Sigmoid colon (tissue), 7 donors: ENCODE results near the gene NOL9. TPM values are rescaled to one million over a fixed set of nuclear protein-coding genes. Genes with fewer than 3 reads are reported as not detected.
A peak's percentile ranks its signal among the peaks of the same experiment; 100 is the strongest.

Experiments used
- DNase-seq: peaks from one replicate; pipeline ENCODE4 v3.0.0-alpha.2; 2019
- H3K27ac ChIP-seq, 4 donors: fragments of 200-600 bp; sonication (generic); one replicate each; pipeline ENCODE4 v1.5.1; 2016 to 2019; ENCODE audit warnings: mild to moderate bottlenecking in 1 of 4
- H3K27me3 ChIP-seq, 3 donors: fragments of 200-600 bp; sonication (generic); one replicate each; pipeline ENCODE4 v1.5.1; 2019; ENCODE audit warnings: mild to moderate bottlenecking in 1 of 3
- H3K36me3 ChIP-seq, 4 donors: fragments of 200-600 bp; sonication (generic); one replicate each; pipeline ENCODE4 v1.5.1; 2016 to 2019
- H3K4me1 ChIP-seq, 4 donors: fragments of 200-600 bp; sonication (generic); one replicate each; pipeline ENCODE4 v1.5.1; 2017 to 2019
- H3K4me3 ChIP-seq, 4 donors: fragments of 200-600 bp; sonication (generic); one replicate each; pipeline ENCODE4 v1.5.1; 2017 to 2019; ENCODE audit warnings: mild to moderate bottlenecking in 2 of 4, moderate library complexity in 1 of 4
- H3K9me3 ChIP-seq, 4 donors: fragments of 200-600 bp in 3 of 4; sonication (generic) in 3 of 4; one replicate each; pipeline versions ENCODE4 v1.5.1 to v1.6.1; 2013 to 2019
- CTCF ChIP-seq, 4 experiments: fragments of 450-650 bp in 3 of 4; fragments of 200-600 bp in 1 of 4; IDR thresholded peaks; one replicate each; pipeline ENCODE4 v1.5.1; 2016 to 2019; ENCODE audit warnings: antibody characterized with exemption in 4 of 4, mild to moderate bottlenecking in 3 of 4, moderate library complexity in 2 of 4
- EP300 ChIP-seq, 4 donors: sonication (generic); formaldehyde crosslinking; IDR thresholded peaks; one replicate each; pipeline ENCODE4 v1.6.1; 2017; ENCODE audit warnings: antibody characterized with exemption in 4 of 4
- POLR2A ChIP-seq, 2 donors: fragments of 450-650 bp; IDR thresholded peaks; one replicate each; pipeline ENCODE4 v1.6.1; 2016; ENCODE audit warnings: antibody characterized with exemption in 2 of 2, mild to moderate bottlenecking in 2 of 2, moderate library complexity in 2 of 2
- POLR2AphosphoS5 ChIP-seq, 4 donors: sonication (generic); formaldehyde crosslinking; IDR thresholded peaks; one replicate each; pipeline ENCODE4 v1.6.1; 2017; ENCODE audit warnings: antibody characterized with exemption in 4 of 4
- WGBS, 2 donors: extraction: QIAGEN DNeasy Blood & Tissue Kit; methylation state at CpG; one replicate each; pipeline ENCODE4 v1.1.7; 2013; 5-methylcytosine and 5-hydroxymethylcytosine counted together
- intact Hi-C: fragments of 100-400 bp; cut with DNase I; formaldehyde crosslinking; loops from one replicate; pipeline ENCODE4 v1.15.1; 2023
- polyA plus RNA-seq, 3 donors: library from polyadenylated mRNA; stranded (reverse); fragments of 200-250 nt; gene quantifications; one replicate each; pipeline ENCODE4 v1.2.3, GENCODE V29; 2013
- total RNA-seq, 4 donors: library from RNA; depleted of rRNA; stranded (reverse); fragments of >200 nt; gene quantifications; one replicate each; pipeline ENCODE4 v1.1.0, GENCODE V29; 2016
- donor health status: healthy with polysubstance abuse.
- donor health status: Bipolar disorder and iron deficiency.
- donor health status: healthy.

Gene NOL9
- total and polyA plus RNA-seq, 7 donors: 1.2 to 29.6 (median 17.3) TPM

GRCh38 chr1:6586404-6586816 lies 32.1 kb upstream of the NOL9 start:
- Histone ChIP-seq H3K27ac (peak overlapping the region; percentile 48 to 62 (median 60)), H3K4me1 (peaks cover 0 to 48% (median 44%) of the 10 kb centered on the region in 4 donors), H3K27me3 (no peaks in the 10 kb centered on the region), H3K9me3 (no peaks in the 10 kb centered on the region), H3K4me3 (no peak overlapping the region), H3K36me3 (peaks cover 12 to 38% (median 28%) of the 10 kb centered on the region in 4 donors)
- intact Hi-C loops: no loop called here
- peak; percentile 78 for DNase-seq
- TF ChIP-seq POLR2AphosphoS5 (IDR thresholded peaks at IDR 0.05) (no peak), CTCF (IDR thresholded peaks at IDR 0.05) (no peak), POLR2A (IDR thresholded peaks at IDR 0.05) (no peak), EP300 (IDR thresholded peaks at IDR 0.05) (no peak)
- 91 to 92% methylated on average over 11 of the region's 11 CpGs for WGBS, 2 donors

- H3K36me3 ChIP-seq: peaks cover 12 to 33% (median 25%) of the 10 kb centered on the region in 4 donors
- peaks cover 0 to 52% (median 48%) of the 10 kb centered on the region in 4 donors for H3K4me1 ChIP-seq
- 95% methylated on average over 7 of the region's 7 CpGs for WGBS, 2 donors
- H3K27me3 ChIP-seq: no peaks in the 10 kb centered on the region
- intact Hi-C loops: no loop called here
- TF ChIP-seq POLR2A (IDR thresholded peaks at IDR 0.05): no peak
- TF ChIP-seq POLR2AphosphoS5 (IDR thresholded peaks at IDR 0.05): no peak
- TF ChIP-seq EP300 (IDR thresholded peaks at IDR 0.05): no peak
- no peak overlapping the region for H3K4me3 ChIP-seq
- no peaks in the 10 kb centered on the region for H3K9me3 ChIP-seq
- no peak for DNase-seq
- H3K27ac ChIP-seq: peak overlapping the region in 3 of 4 donors; percentile 59 to 62 (median 62)
These were observed 31.5 kb upstream of the NOL9 start for GRCh38 chr1:6585841-6586240.

- H3K27ac ChIP-seq: peak overlapping the region in 2 of 4 donors; percentile 59 to 62
- no peaks in the 10 kb centered on the region for H3K9me3 ChIP-seq
- no peak for DNase-seq
- intact Hi-C loops: no loop called here
- H3K4me1 ChIP-seq: peaks cover 0 to 59% (median 54%) of the 10 kb centered on the region in 4 donors
- no peaks in the 10 kb centered on the region for H3K27me3 ChIP-seq
- peaks cover 8 to 27% (median 21%) of the 10 kb centered on the region in 4 donors for H3K36me3 ChIP-seq
- TF ChIP-seq EP300 (IDR thresholded peaks at IDR 0.05) (no peak), POLR2AphosphoS5 (IDR thresholded peaks at IDR 0.05) (peak in 1 of 4 donors; percentile 6)
- H3K4me3 ChIP-seq: no peak overlapping the region
- 89 to 91% methylated on average over 12 of the region's 12 CpGs for WGBS, 2 donors
These were observed 30.9 kb upstream of the NOL9 start for GRCh38 chr1:6585081-6585722.

- no peak overlapping the region for H3K4me3 ChIP-seq
- H3K27me3 ChIP-seq: no peaks in the 10 kb centered on the region
- H3K9me3 ChIP-seq: no peaks in the 10 kb centered on the region
- whole genome bisulfite sequencing, 2 donors: 84 to 86% methylated on average over 21 of the region's 21 CpGs
- H3K27ac ChIP-seq: no peak overlapping the region
- peaks cover 0 to 56% (median 54%) of the 10 kb centered on the region in 4 donors for H3K4me1 ChIP-seq
- intact Hi-C loops: loop anchor here (5.0 kb wide), 2 partner anchors 43 to 118 kb away; partner anchors contain the start of gene DNAJC11
- TF ChIP-seq POLR2AphosphoS5 (IDR thresholded peaks at IDR 0.05) (peak in 2 of 4 donors; percentile 3 to 27), CTCF (IDR thresholded peaks at IDR 0.05) (no peak), POLR2A (IDR thresholded peaks at IDR 0.05) (no peak), EP300 (IDR thresholded peaks at IDR 0.05) (no peak)
- no peak for DNase-seq
- H3K36me3 ChIP-seq: peaks cover 8 to 19% (median 14%) of the 10 kb centered on the region in 4 donors
These were observed 30.1 kb upstream of the NOL9 start for GRCh38 chr1:6584126-6585080.

GRCh38 chr1:6582370-6582769 lies 28.1 kb upstream of the NOL9 start:
- intact Hi-C loops: loop anchor here (5.0 kb wide), 2 partner anchors 45 to 120 kb away; partner anchors contain the start of gene DNAJC11
- H3K9me3 ChIP-seq: no peaks in the 10 kb centered on the region
- no peak overlapping the region for H3K4me3 ChIP-seq
- no peak for DNase-seq
- no peaks in the 10 kb centered on the region for H3K27me3 ChIP-seq
- H3K36me3 ChIP-seq: no peaks in the 10 kb centered on the region
- peak overlapping the region in 3 of 4 donors; percentile 20 to 97 (median 95) for H3K27ac ChIP-seq
- peaks cover 0 to 47% (median 42%) of the 10 kb centered on the region in 4 donors for H3K4me1 ChIP-seq
- WGBS, 2 donors: 26 to 85% methylated on average over 1 of the region's 1 CpG
- TF ChIP-seq POLR2AphosphoS5 (IDR thresholded peaks at IDR 0.05): no peak
- TF ChIP-seq CTCF (IDR thresholded peaks at IDR 0.05): no peak
- TF ChIP-seq POLR2A (IDR thresholded peaks at IDR 0.05): no peak
- TF ChIP-seq EP300 (IDR thresholded peaks at IDR 0.05): no peak
